Activated T-cell treated with anti-CD3 and anti-CD28 coated beads for 1 hour (primary cell): ENCODE data around the gene NT5M.

Experiments used
- DNase-seq: peaks from one replicate; pipeline ENCODE4 v3.0.0-alpha.2; 2020; ENCODE audit warnings: low read depth

NT5M gene

GRCh38 chr17:17395246-17395802, 92.2 kb downstream of the NT5M start:
- DNase-seq: no peak

- no peak for DNase-seq
Measured at GRCh38 chr17:17395885-17396284, 92.7 kb downstream of the NT5M start.
